C4-2B (cell line): ENCODE data around the gene IRF9.

Experiments
- ZFX ChIP-seq: fragments of 450-650 bp; IDR thresholded peaks from 2 replicates; pipeline ENCODE4 v1.6.1; 2017
- TF ChIP-seq, protein P1 (sequence below): fragments of 450-650 bp; conservative IDR thresholded peaks from 2 replicates; pipeline ENCODE4 v1.5.1; 2017; ENCODE audit warnings: mild to moderate bottlenecking

DNA sequence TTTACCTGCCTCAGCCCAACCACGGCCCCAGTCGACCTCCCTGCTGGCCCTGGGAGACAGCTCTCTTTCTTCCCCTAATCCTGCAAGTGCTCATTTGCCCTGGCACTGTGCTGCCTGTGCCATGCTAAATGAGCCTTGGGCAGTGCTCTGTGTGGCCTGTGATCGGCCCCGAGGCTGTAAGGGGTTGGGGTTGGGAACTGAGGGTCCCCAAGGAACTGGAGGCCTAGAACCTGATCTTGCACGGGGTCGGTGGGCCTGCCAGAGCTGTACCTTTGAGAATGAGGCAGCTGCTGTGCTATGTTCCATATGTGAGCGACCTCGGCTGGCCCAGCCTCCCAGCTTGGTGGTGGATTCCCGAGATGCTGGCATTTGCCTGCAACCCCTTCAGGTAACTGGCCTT is 11.0 kb upstream of the IRF9 start:
- TF ChIP-seq, protein P1, sequence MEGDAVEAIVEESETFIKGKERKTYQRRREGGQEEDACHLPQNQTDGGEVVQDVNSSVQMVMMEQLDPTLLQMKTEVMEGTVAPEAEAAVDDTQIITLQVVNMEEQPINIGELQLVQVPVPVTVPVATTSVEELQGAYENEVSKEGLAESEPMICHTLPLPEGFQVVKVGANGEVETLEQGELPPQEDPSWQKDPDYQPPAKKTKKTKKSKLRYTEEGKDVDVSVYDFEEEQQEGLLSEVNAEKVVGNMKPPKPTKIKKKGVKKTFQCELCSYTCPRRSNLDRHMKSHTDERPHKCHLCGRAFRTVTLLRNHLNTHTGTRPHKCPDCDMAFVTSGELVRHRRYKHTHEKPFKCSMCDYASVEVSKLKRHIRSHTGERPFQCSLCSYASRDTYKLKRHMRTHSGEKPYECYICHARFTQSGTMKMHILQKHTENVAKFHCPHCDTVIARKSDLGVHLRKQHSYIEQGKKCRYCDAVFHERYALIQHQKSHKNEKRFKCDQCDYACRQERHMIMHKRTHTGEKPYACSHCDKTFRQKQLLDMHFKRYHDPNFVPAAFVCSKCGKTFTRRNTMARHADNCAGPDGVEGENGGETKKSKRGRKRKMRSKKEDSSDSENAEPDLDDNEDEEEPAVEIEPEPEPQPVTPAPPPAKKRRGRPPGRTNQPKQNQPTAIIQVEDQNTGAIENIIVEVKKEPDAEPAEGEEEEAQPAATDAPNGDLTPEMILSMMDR: no peak
- no peak for TF ChIP-seq ZFX
